NCI-H82 (cell line): ENCODE results near the gene SEC63.

Source experiments
- DNase-seq: peaks from one replicate; lab custom pipeline; 2025; lab: John Stamatoyannopoulos, UW

The SEC63 gene

GRCh38 chr6:107818272-107818671 lies 139.7 kb downstream of the SEC63 start:
- DNase-seq: no peak

- DNase-seq: no peak
These were observed 140.2 kb downstream of the SEC63 start for GRCh38 chr6:107817784-107818183.
